HEK293T (cell line): ENCODE measurements around the gene CTSS.
"Not testable (repeated sequence)": the region's sequence is repeated elsewhere in the genome, so short reads cannot be mapped to it uniquely, and the experiment has no call there.

Source experiments
- CTCF ChIA-PET: fragments of 350-600 bp; formaldehyde crosslinking; extraction: SDS; loops from one replicate; lab custom pipeline; 2021; ENCODE audit warnings: antibody characterized with exemption, inconsistent platforms; lab: Yijun Ruan, JAX
- POLR2A ChIA-PET: fragments of 350-600 bp; formaldehyde crosslinking; extraction: SDS; loops from one replicate; lab custom pipeline; 2020; ENCODE audit warnings: antibody characterized with exemption, inconsistent platforms; lab: Yijun Ruan, JAX
- DNase-seq: peaks from one replicate; pipeline ENCODE4 v3.0.0; 2012; ENCODE audit warnings: mixed read lengths; ENCODE audit errors: extremely low spot score
- ARNT ChIP-seq: fragments of 450-650 bp; IDR thresholded peaks from 2 replicates; pipeline ENCODE4 v1.6.1; 2017; ENCODE audit warnings: mild to moderate bottlenecking
- BHLHE40 ChIP-seq: fragments of 450-650 bp; IDR thresholded peaks from 2 replicates; pipeline ENCODE4 v1.6.1; 2016; ENCODE audit warnings: mild to moderate bottlenecking, moderate library complexity, borderline replicate concordance
- CTBP1 ChIP-seq: fragments of 450-650 bp; IDR thresholded peaks from 2 replicates; pipeline ENCODE4 v1.6.1; 2016; ENCODE audit warnings: borderline replicate concordance
- ELF4 ChIP-seq: fragments of 450-650 bp; IDR thresholded peaks from 2 replicates; pipeline ENCODE4 v1.6.1; 2017; ENCODE audit warnings: antibody characterized with exemption
- FOXA1 ChIP-seq: fragments of 450-650 bp; IDR thresholded peaks from 2 replicates; pipeline ENCODE4 v1.6.1; 2016; ENCODE audit warnings: mild to moderate bottlenecking
- FOXK2 ChIP-seq: fragments of 450-650 bp; IDR thresholded peaks from 2 replicates; pipeline ENCODE4 v1.6.1; 2016; ENCODE audit warnings: mild to moderate bottlenecking
- FOXM1 ChIP-seq: fragments of 450-650 bp; IDR thresholded peaks from 2 replicates; pipeline ENCODE4 v1.6.1; 2017; ENCODE audit warnings: mild to moderate bottlenecking, borderline replicate concordance
- HDGF ChIP-seq: fragments of 450-650 bp; IDR thresholded peaks from 2 replicates; pipeline ENCODE4 v1.6.1; 2017; ENCODE audit warnings: antibody characterized with exemption, borderline replicate concordance
- L3MBTL2 ChIP-seq: fragments of 450-650 bp; conservative IDR thresholded peaks from 2 replicates; pipeline ENCODE4 v1.6.1; 2016; ENCODE audit warnings: mild to moderate bottlenecking
- LEF1 ChIP-seq: fragments of 450-650 bp; IDR thresholded peaks from 2 replicates; pipeline ENCODE4 v1.6.1; 2017; ENCODE audit warnings: mild to moderate bottlenecking, borderline replicate concordance
- NFRKB ChIP-seq: fragments of 450-650 bp; IDR thresholded peaks from 2 replicates; pipeline ENCODE4 v1.6.1; 2016; ENCODE audit warnings: mild to moderate bottlenecking, moderate library complexity
- SP1 ChIP-seq: fragments of 450-650 bp; IDR thresholded peaks from 2 replicates; pipeline ENCODE4 v1.6.1; 2017
- SUZ12 ChIP-seq: fragments of 450-650 bp; IDR thresholded peaks from 2 replicates; pipeline ENCODE4 v1.6.1; 2016; ENCODE audit warnings: mild to moderate bottlenecking
- TARDBP ChIP-seq: fragments of 450-650 bp; IDR thresholded peaks from 2 replicates; pipeline ENCODE4 v1.6.1; 2016
- ZNF384 ChIP-seq: fragments of 450-650 bp; IDR thresholded peaks from 2 replicates; pipeline ENCODE4 v1.6.1; 2016
- TF ChIP-seq, protein P1 (sequence below): fragments of 450-650 bp; IDR thresholded peaks from 2 replicates; pipeline ENCODE4 v1.6.1; 2016

The CTSS gene

DNA sequence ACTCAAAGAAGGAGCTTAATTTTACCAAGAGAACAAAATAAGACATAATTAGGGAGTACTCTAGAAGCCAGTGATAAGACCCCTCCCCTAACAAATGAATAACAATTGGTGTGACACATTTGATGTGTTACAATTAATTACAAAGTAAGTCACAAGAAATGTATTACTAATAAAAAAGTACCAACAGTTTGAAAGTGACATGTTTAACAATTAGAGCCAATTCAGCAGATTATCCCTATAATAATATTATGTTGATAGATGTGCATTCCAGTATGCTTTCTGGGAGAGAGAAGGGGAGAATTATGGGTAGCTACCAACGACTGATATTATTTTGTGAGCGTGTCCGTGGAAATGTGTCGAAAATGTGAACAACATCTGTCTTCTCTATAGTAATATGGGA, 23.4 kb upstream of the CTSS start:
- ChIA-PET CTCF (interaction anchor here (0.7 kb wide), 1 partner anchor 191 kb away, joined by 3 read pairs; no protein-coding TSS in a partner anchor), POLR2A (no interaction called here)
- TF ChIP-seq FOXA1 = no peak
- TF ChIP-seq CTBP1 = no peak
- DNase-seq = no peak

DNA sequence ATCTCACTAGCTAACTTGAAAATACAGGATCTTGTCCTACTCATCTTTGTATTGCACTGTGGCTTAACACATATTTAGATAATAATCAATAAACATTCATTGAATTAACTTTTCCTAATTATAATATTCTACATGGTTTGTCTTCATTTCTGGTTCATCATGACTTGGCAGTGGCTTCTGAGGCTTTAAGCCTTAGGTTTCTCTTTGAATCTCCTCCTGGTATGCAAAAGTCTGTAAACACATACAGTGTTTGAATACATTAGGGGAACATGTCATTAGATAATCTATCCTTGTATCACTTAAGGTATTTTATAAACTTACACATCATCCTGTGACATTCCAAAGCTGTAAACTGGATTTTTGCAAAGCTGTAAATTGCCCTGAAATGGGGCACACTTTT, 21.9 kb upstream of the CTSS start:
- TF ChIP-seq SUZ12 (no peak), FOXA1 (no peak), SP1 (no peak), LEF1 (no peak), BHLHE40 (no peak), L3MBTL2 (no peak), HDGF (no peak), ELF4 (no peak), NFRKB (no peak), FOXK2 (no peak), ZNF384 (no peak), ARNT (no peak)
- ChIA-PET CTCF (interaction anchor here (0.7 kb wide), 1 partner anchor 35 kb away, joined by 5 read pairs; no protein-coding TSS in a partner anchor), POLR2A (no interaction called here)
- no peak for DNase-seq

DNA sequence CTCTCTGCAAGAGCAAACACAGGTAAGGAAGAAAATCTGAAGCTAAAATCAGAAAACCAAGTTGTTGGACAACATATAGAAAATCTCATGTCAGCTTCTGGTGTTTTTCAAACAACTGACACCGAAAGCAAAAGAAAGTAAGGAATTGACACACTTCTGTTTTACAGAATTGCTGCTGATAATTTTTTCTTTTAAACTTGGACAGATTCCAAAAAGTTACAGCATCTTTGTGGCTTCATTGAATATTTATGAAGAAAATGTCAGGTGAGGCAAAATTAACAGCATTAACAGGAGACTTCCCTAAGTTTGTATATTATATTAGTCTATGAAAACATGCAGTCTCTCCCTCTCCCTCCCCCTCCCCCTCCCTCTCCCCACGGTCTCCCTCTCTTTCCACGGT, 14.9 kb upstream of the CTSS start:
- POLR2A ChIA-PET = no interaction called here
- DNase-seq = no peak
- CTCF ChIA-PET = no interaction called here
- TF ChIP-seq ZNF384 = no peak
- no peak for TF ChIP-seq BHLHE40
- no peak for TF ChIP-seq FOXK2
- no peak for TF ChIP-seq L3MBTL2
- no peak for TF ChIP-seq ELF4
- TF ChIP-seq, protein P1, sequence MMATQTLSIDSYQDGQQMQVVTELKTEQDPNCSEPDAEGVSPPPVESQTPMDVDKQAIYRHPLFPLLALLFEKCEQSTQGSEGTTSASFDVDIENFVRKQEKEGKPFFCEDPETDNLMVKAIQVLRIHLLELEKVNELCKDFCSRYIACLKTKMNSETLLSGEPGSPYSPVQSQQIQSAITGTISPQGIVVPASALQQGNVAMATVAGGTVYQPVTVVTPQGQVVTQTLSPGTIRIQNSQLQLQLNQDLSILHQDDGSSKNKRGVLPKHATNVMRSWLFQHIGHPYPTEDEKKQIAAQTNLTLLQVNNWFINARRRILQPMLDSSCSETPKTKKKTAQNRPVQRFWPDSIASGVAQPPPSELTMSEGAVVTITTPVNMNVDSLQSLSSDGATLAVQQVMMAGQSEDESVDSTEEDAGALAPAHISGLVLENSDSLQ = no peak
- TF ChIP-seq ARNT = no peak
- TF ChIP-seq SP1 = no peak
- TF ChIP-seq NFRKB = no peak
- TF ChIP-seq LEF1 = no peak
- no peak for TF ChIP-seq FOXA1
- TF ChIP-seq SUZ12 = no peak
- no peak for TF ChIP-seq HDGF
- no peak for TF ChIP-seq FOXM1
- no peak for TF ChIP-seq TARDBP
- no peak for TF ChIP-seq CTBP1

DNA sequence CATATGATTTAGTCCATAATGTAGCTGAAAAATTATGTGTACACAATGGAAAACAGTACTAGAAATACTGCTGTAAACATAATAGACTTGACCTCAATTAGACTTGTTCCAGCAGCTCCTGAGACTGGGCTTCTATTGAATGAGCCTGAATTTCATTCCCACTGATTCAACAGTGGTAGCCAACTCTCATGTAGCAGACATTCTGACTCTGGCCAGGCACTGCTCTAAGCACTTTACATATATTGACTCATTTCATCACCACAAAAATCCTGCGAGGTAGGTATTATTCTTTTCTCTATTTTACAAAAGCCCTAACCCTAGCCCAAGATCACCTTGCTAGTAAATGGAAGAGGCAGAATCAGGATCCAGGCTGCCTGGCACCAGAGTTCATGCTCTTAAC, 12.8 kb upstream of the CTSS start:
- TF ChIP-seq ELF4 (no peak), L3MBTL2 (no peak), SP1 (no peak)
- TF ChIP-seq, protein P1 = no peak
- POLR2A ChIA-PET = no interaction called here

DNA sequence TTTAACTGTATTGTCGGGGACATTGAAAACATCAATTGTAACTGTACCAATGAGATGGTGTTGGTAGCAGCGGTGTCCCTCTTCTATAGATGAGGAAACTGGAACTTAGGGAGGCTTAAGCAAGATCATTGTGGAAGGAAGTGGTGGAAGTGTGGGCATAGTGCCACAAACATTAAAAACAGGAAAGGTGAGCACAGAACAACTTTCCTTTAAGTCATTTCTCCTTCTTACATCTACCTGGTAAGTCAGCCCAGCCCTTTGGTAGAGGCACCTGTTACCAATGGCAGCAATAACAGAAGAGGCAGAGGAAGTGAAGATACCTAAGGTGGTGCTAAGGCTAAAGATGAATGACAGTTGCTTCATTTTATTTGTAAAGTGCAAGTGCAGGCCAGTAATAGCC, 12.0 kb upstream of the CTSS start:
- DNase-seq = no peak
- POLR2A ChIA-PET = no interaction called here
- TF ChIP-seq ELF4 = no peak
- no peak for TF ChIP-seq ARNT
- TF ChIP-seq FOXM1 = no peak
- no peak for TF ChIP-seq TARDBP
- TF ChIP-seq L3MBTL2 = no peak
- no peak for TF ChIP-seq BHLHE40
- TF ChIP-seq ZNF384 = no peak
- TF ChIP-seq, protein P1 = no peak
- TF ChIP-seq FOXA1 = no peak
- TF ChIP-seq HDGF = no peak
- no peak for TF ChIP-seq SP1
- TF ChIP-seq NFRKB = no peak
- TF ChIP-seq LEF1 = no peak
- TF ChIP-seq CTBP1 = no peak
- no peak for TF ChIP-seq SUZ12
- no peak for TF ChIP-seq FOXK2
- CTCF ChIA-PET = no interaction called here

More for the DNA sequence above, 12.8 kb upstream of the CTSS start:
- DNase-seq = no peak
- CTCF ChIA-PET = interaction anchor here (0.6 kb wide), 1 partner anchor 10 kb away, joined by 8 read pairs; no protein-coding TSS in a partner anchor

DNA sequence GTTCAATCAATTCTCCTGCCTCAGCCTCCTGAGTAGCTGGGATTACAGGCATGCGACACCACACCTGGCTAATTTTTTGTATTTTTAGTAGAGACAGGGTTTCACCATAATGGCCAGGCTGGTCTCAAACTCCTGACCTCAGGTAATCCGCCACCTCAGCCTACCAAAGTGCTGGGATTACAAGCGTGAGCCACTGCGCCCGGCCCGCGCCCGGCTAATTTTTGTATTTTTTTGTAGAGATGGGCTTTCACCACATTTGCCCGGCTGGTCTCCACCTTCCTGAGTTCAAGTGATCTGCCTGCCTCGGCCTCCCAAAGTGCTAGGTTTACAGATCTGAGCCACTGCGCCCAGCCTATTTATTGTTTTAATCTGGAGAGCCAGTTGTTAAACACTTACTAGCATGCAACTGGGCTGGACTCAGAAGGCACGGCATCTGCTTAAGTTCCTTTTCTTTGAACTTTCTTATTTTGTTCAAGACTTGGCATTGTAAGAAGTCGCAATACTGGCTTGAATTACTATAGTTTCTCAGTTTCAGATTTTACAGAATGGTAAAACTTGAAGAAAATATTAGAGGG, 10.4 kb upstream of the CTSS start:
- not testable (repeated sequence) for DNase-seq
- ChIA-PET CTCF (interaction anchor here (0.6 kb wide), 1 partner anchor 93 kb away, joined by 4 read pairs; no protein-coding TSS in a partner anchor), POLR2A (interaction anchor here (1.3 kb wide), 1 partner anchor 147 kb away, joined by 3 read pairs; the partner anchor contains the start of gene ENSA)

DNA sequence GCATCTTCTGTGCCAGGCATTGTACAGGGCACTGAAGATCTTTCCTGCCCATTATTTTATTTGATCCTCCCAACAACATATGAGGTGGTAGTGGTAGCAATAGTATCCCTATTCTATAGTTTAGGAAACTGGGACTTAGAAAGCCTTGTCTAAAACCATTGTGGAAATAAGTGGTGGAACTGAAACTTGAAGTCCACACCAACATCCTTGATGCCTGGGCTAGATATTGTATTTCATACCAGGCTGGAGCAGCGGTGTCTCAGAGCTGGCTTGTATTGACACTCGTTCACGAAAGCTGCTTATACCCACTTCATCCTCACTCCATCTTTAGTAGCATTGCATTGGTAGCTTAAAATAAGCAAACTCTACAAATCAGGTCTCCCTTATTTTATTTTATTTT, 9.7 kb upstream of the CTSS start:
- TF ChIP-seq ARNT (no peak), SUZ12 (no peak), NFRKB (no peak), ELF4 (no peak), BHLHE40 (no peak), ZNF384 (no peak), TARDBP (no peak)
- no peak for DNase-seq
- ChIA-PET CTCF (no interaction called here), POLR2A (interaction anchor here (1.3 kb wide), 1 partner anchor 146 kb away, joined by 3 read pairs; the partner anchor contains the start of gene ENSA)
